PC-3 (cell line): Measurements from ENCODE around the gene MRGPRD.

Experiments
- CTCF ChIP-seq: fragments of 300-600 bp; sonication (generic); conservative IDR thresholded peaks from 2 replicates; pipeline ENCODE4 v1.5.1; 2017; ENCODE audit warnings: antibody characterized with exemption, low read depth, mild to moderate bottlenecking, low read length
- EZH2phosphoT487 ChIP-seq: fragments of 300-600 bp; sonication (generic); IDR thresholded peaks from 2 replicates; pipeline ENCODE4 v1.6.1; 2018; ENCODE audit warnings: mild to moderate bottlenecking, antibody characterized with exemption, low read length, borderline replicate concordance

DNA sequence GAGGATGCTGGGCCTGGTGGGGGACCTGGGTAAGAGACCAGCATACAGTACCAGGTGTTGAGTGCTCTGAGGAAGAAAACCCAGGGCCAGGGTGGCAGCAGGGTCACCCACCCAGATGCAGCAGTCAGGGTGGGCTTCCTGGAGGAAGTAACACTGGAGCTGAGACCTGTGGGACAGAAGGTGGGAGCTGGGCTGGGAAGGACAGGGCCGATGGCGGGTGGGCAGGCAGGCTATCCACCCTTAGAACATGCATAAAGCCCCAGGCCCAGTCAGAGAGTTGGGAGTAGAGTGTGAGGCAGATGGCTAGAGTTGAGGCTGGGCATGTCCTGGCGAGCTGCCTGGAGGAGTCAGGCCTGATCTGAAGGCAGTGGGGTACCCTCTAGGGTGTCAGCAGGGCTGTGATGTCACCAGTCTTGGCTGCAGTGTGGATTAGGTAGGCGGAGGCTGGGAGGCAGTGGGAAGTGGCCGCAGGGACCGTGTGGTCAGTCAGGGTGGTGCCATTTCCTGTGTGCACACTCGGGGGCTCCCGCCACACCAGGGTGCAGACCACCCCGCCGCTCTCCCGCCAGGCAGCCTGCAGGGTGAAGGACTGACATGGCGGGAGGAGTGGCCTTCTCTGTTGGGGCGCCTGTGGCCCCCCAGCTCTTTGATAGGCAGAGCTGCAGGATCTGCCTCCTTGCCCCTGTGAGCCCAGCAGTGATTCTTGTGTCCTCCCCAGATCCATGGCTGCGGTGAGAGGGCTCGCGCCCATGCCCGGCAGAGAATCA is 41.8 kb downstream of the MRGPRD start:
- no peak for TF ChIP-seq CTCF
- TF ChIP-seq EZH2phosphoT487: no peak
